Mucosa of rectum (tissue), 2 donors: Measurements from ENCODE around the gene ZDHHC11B.
"Not testable (repeated sequence)": the region's sequence is repeated elsewhere in the genome, so short reads cannot be mapped to it uniquely, and the experiment has no call there.

ENCODE experiments used
- H3K27ac ChIP-seq, 2 donors: one replicate each; pipeline ENCODE4 v1.7.0; 2013; ENCODE audit warnings: inconsistent platforms in 2 of 2, low read depth in 2 of 2, low read length in 2 of 2
- H3K27me3 ChIP-seq, 2 donors: one replicate each; pipeline ENCODE4 v1.7.0; 2013; ENCODE audit warnings: low read length in 2 of 2; ENCODE audit not compliant: control insufficient read depth in 2 of 2, insufficient read depth in 2 of 2
- H3K36me3 ChIP-seq, 2 donors: one replicate each; pipeline ENCODE4 v1.7.0; 2013; ENCODE audit warnings: low read length in 2 of 2; ENCODE audit not compliant: control insufficient read depth in 2 of 2, insufficient read depth in 2 of 2
- H3K4me1 ChIP-seq, 2 donors: one replicate each; pipeline ENCODE4 v1.7.0; 2013; ENCODE audit warnings: low read length in 2 of 2, mild to moderate bottlenecking in 1 of 2; ENCODE audit not compliant: control insufficient read depth in 2 of 2, insufficient read depth in 2 of 2
- H3K4me3 ChIP-seq, 2 donors: one replicate each; pipeline ENCODE4 v1.7.0; 2013; ENCODE audit warnings: low read length in 2 of 2
- H3K9ac ChIP-seq, 2 donors: one replicate each; pipeline ENCODE4 v1.7.0; 2013; ENCODE audit warnings: low read length in 2 of 2, low read depth in 1 of 2, mild to moderate bottlenecking in 1 of 2
- H3K9me3 ChIP-seq, 2 donors: one replicate each; pipeline ENCODE4 v1.7.0; 2013; ENCODE audit warnings: low read length in 2 of 2; ENCODE audit not compliant: control insufficient read depth in 2 of 2
- donor health status: healthy.
- donor health status: Normal muscosa, but diverticular disease.

The ZDHHC11B gene

DNA sequence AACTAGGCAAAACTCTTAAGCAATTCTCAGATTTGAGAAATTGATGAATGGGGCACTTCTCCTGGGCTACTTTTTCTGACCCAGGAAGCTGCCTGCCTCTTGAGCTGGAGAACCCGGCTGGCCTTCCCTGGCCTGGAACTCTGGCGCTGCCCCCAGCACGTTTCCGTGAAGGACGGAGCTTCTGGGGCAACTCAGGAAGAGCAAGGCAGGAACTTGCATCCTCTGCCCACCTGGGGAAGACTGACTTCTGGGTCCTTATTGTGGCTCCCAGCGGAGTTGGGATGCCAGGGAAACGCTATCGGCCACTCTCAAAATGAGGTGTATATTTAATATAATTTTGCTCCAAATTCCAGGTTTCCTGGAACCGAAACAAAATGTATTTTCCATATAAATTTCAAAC is 26.9 kb upstream of the ZDHHC11B start:
- H3K9ac ChIP-seq, H3K27ac ChIP-seq, H3K27me3 ChIP-seq, H3K36me3 ChIP-seq, H3K4me3 ChIP-seq, H3K9me3 ChIP-seq, H3K4me1 ChIP-seq: not testable (repeated sequence)

DNA sequence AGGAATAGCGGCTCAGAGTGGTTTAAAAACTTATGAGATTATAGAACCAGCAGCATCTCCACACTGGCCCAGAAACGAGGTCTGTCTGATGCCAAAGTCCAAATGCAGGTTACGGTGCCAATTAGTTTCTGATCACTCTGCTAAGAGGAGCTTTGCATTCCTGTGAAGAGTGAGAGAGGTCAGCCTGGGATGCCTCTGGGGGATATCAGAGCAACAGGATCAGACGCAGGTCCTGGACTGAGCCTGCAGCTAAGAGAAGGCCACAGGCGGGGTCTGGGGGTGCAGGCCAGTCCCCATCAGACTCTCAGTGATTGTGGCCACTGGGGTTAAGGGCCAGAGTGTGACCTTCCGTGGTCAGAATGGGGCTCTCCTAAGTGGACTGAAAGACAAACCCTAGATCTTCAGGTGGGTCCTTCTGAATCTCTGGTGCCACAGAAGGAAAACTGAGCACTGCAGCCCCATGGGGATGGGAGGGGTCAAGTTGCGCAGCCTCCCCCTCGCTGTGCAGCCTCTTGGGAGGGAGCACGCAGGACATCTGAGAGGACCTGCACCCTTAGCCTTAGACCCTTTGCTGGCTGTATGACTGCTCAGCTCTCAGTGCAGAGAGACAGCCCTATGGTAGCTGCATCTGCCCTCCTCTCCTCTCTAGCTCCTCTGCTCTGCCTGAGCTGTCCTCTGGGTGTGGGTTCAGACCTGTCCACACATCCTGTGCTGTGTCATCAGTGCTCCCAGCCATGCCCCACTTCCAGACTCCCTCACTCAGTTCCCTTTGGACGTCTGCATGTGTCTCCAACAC is 23.4 kb upstream of the ZDHHC11B start:
- H3K9ac ChIP-seq, H3K9me3 ChIP-seq, H3K4me1 ChIP-seq, H3K4me3 ChIP-seq, H3K27ac ChIP-seq, H3K36me3 ChIP-seq, H3K27me3 ChIP-seq: not testable (repeated sequence)

DNA sequence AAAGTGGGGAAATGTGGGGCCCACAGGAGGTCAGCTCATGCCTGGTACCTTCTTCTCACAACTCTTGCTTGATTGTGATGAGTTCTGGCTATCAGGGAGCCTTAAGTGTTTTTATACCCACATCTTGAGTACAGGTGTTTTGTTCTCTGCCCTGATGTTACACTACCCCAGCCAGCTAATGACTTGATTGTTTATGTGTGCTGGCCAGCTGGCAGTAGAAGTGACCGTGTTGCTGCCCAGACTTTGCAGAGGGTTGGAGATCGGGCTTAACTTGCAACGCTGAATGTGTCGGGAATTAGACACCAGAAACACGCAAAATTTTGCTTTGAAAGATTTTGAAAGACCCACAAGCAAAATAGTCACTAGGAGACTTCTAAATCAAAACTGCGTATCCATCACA is 16.9 kb upstream of the ZDHHC11B start:
- Histone ChIP-seq H3K4me3 (no peak overlapping the region), H3K4me1 (no peaks in the 10 kb centered on the region), H3K27me3 (no peaks in the 10 kb centered on the region), H3K27ac (no peak overlapping the region), H3K9me3 (no peaks in the 10 kb centered on the region), H3K9ac (no peak overlapping the region), H3K36me3 (no peaks in the 10 kb centered on the region)

DNA sequence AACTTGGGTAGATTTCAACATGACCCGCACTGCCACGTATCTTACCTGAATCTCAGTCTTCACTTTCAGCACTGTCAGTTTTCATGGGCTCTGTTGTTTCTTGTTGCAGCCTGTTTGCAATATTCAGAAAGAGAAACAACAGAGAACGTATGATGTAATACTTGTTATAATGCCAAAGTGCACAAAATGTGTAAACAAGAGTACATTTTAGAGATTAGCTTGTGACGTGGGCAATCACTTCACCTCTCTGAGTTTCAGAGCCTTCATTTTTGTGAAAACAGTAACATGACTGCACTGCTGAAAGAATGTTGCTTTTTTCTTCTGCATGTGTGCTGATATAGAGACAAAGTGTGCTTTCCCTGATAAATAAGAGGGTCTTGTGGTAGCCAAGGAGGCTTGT is 16.5 kb upstream of the ZDHHC11B start:
- H3K9me3 ChIP-seq, H3K27ac ChIP-seq, H3K27me3 ChIP-seq, H3K36me3 ChIP-seq, H3K9ac ChIP-seq, H3K4me3 ChIP-seq, H3K4me1 ChIP-seq: not testable (repeated sequence)

DNA sequence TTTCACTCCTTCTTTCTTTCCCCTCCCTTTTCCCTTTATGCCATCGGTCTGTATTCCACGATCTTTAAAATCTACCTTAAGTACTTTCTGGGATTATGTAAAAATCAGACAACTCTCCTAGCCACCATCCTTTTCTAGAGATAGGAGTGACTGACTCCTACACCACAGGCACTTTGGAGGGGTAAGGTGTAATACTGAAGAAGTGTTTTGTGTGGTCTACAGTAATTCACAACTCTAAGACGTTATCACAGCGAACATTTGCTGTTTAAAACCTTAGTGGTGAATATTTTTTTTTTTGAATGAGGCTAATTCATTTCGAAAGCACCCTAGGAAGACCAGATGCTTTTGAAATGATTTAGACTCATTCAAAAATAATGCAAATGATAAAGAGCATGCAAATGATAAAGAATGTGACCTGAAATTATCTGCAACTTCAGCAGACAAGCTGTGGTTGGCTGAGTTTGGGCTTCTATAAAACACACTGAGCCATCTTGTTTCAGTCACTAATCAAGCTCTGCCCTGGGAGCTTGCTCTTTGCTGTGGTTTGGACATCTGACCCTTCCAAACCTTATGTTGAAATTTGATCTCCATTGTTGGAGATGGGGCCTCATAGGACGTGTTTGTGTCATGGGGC is 14.1 kb upstream of the ZDHHC11B start:
- H3K27ac ChIP-seq, H3K27me3 ChIP-seq, H3K9me3 ChIP-seq, H3K9ac ChIP-seq, H3K4me1 ChIP-seq, H3K4me3 ChIP-seq, H3K36me3 ChIP-seq: not testable (repeated sequence)

DNA sequence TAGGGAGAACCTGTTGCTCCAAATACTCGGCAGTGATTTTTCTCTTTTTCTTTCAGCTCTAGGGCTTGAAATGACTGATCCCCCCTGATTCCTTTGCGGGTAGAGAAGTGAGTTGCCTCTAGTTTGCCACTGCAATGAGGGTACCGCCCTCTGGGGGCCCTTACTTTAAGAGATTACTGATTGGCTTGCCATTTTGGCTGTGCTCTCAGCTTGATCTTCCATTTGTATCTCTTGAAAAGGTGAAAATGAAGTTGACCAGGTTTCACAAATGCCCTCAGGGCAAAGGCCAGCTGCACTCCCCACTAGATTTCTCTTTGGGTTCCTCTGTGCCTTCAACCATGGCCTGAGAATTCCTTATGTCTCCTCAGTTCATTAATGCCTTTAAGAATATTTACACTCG is 13.5 kb upstream of the ZDHHC11B start:
- not testable (repeated sequence) for H3K27ac ChIP-seq, H3K4me3 ChIP-seq, H3K9me3 ChIP-seq, H3K4me1 ChIP-seq, H3K36me3 ChIP-seq, H3K9ac ChIP-seq, H3K27me3 ChIP-seq

DNA sequence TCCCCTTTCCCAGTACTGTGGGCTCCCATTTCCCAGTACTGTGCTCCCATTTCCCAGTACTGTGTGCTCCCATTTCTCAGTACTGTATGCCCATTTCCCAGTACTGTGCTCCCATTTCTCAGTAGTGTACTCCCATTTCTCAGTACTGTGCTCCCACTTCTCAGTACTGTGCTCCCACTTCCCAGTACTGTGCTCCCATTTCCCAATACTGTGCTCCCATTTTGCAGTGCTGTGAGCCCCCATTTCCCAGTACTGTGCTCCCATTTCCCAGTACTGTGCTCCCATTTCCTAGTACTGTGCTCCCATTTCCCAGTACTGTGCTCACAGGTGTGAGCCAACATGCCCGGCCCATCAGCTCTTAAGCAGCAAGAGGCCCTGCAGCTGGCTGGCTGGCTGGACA is 11.3 kb upstream of the ZDHHC11B start:
- H3K4me1 ChIP-seq, H3K27me3 ChIP-seq, H3K9me3 ChIP-seq, H3K27ac ChIP-seq, H3K9ac ChIP-seq, H3K36me3 ChIP-seq, H3K4me3 ChIP-seq: not testable (repeated sequence)

DNA sequence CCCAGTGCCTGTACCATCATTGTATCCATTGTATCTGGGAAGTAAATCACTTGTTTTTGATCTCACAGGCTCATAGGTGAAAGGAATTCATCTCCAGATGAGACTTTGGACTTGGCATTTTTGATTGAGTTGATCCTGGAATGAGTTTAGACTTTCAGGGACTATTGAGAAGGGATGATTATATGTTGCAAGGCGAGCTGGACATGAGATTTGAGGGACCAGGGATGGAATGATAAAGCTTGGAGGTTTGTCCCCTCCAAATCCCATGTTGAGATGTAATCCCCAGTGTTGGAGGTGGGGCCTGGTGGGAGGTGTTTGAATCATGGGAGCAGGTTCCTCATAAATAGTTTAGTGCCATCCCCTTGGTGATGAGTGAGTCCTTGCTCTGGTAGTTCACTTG is 10.4 kb upstream of the ZDHHC11B start:
- not testable (repeated sequence) for H3K27ac ChIP-seq, H3K36me3 ChIP-seq, H3K9ac ChIP-seq, H3K4me1 ChIP-seq, H3K27me3 ChIP-seq, H3K4me3 ChIP-seq, H3K9me3 ChIP-seq

DNA sequence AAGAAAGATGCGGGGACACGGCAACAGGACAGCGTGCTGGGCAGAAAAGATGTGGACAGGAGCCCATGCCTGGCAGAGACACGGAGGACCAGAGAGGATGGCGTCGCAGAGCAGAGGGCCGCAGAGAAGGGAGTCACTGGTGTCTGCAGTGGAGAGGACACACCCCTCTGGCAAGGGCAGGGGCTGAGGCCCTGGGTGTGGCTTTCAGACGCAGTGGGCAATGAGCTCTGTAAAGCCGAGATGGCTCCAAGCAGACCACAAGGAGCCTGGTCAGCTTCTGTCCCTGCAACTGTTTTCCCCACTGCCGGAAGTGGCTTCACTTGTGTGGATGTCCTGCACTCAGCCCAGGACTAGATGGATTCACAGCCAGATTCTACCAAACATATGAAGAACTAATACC is 4.2 kb upstream of the ZDHHC11B start:
- H3K4me3 ChIP-seq, H3K27me3 ChIP-seq: not testable (repeated sequence)

DNA sequence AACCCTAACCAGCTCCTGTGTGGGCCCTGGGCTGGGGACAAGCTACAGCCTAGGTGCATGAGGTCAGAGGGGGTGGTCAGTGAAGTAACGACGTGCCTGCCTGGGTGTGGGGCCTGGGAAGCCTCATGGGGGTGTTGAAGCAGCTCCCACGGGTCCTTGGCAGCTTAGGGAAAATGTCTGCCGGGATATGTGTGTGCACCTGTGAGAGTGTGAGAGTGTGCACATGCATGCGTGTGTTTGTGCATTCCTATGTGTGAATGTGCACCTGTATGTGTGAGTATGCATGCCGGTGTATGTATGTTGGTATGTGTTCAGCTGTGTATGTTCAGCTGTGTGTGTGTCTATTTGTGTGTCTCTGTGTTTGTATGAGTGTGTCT is 3.3 kb upstream of the ZDHHC11B start:
- H3K27me3 ChIP-seq, H3K36me3 ChIP-seq, H3K9me3 ChIP-seq, H3K4me3 ChIP-seq, H3K9ac ChIP-seq, H3K27ac ChIP-seq, H3K4me1 ChIP-seq: not testable (repeated sequence)

More for the DNA sequence above, 4.2 kb upstream of the ZDHHC11B start:
- H3K27ac ChIP-seq, H3K4me1 ChIP-seq, H3K9ac ChIP-seq, H3K9me3 ChIP-seq, H3K36me3 ChIP-seq: not testable (repeated sequence)
